Measurements from ENCODE around the gene INPP5A. TPM values are rescaled to one million over a fixed set of nuclear protein-coding genes. Genes with fewer than 3 reads are reported as not detected.

INPP5A gene
- total and polyA plus RNA-seq, 9 of the 15 experiments (the other 6 are each of a cell fraction or from before 2014, with no cell fraction given) = 0.66 to 11.6 (median 7.7) TPM

- ChIA-PET CTCF (ENCODE audit: low intra/inter-chr PET ratio) (no interaction called here), POLR2A (no interaction called here)
- Histone ChIP-seq H4K20me1 (replicated peaks; ENCODE audit: control insufficient read depth, insufficient read depth, low read length) (no peaks in the 10 kb centered on the region), H3K4me1 (replicated peaks in 1 of 2; ENCODE audit: control insufficient read depth in 2 of 2, insufficient read depth in 2 of 2, low read length in 2 of 2) (no peaks in the 10 kb centered on the region), H3K9me3 (replicated peaks; ENCODE audit: control insufficient read depth, insufficient read depth, low read depth, low read length) (no peaks in the 10 kb centered on the region), H3K4me3 (no peak overlapping the region), H3K9me1 (ENCODE audit: control insufficient read depth, insufficient read depth, low read length) (no peaks in the 10 kb centered on the region), H3K9ac (ENCODE audit: insufficient read depth in 1 of 2, low read depth in 2 of 2, low read length in 2 of 2) (no peak overlapping the region), H2AFZ (ENCODE audit: low read depth, low read length) (no peak overlapping the region), H3K79me2 (ENCODE audit: control insufficient read depth, insufficient read depth, low read length) (no peaks in the 10 kb centered on the region), H3K27me3 (ENCODE audit: control insufficient read depth in 2 of 2, insufficient read depth in 2 of 2, low read length in 2 of 2) (no peaks in the 10 kb centered on the region), H3K27ac (ENCODE audit: extremely low read depth, low read depth, low read length) (no peak overlapping the region), H3K36me3 (ENCODE audit: control insufficient read depth, insufficient read depth, low read length) (no peaks in the 10 kb centered on the region), H3K4me2 (ENCODE audit: insufficient read depth, low read length) (no peak overlapping the region)
- ATAC-seq (no peak), FAIRE-seq (no peak), DNase-seq (ENCODE audit: extremely low read depth in 1 of 4, low spot score in 3 of 4) (no peak)
- WGBS (ENCODE audit: insufficient coverage, low coverage, missing lambda C conversion rate) = 83% methylated on average over 15 of the region's 37 CpGs
- in situ Hi-C loops (cut with MboI) (no loop called here), intact Hi-C loops (cut with micrococcal nuclease) (no loop called here)
- no TSS peak for BruUV-seq (replicated peaks)
- TF ChIP-seq PHF8 (IDR thresholded peaks at IDR 0.05; ENCODE audit: borderline replicate concordance, low read length) = no peak
- no peak for TF ChIP-seq MTA1 (IDR thresholded peaks at IDR 0.05; ENCODE audit: borderline replicate concordance)
- TF ChIP-seq PKNOX1 (IDR thresholded peaks at IDR 0.05) = no peak
- TF ChIP-seq SMC3 (conservative IDR thresholded peaks at IDR 0.05; ENCODE audit: insufficient read depth, low read depth, low read length) = no peak
- no peak for TF ChIP-seq ZNF699 (CRISPR knock-in tag; IDR thresholded peaks at IDR 0.05; ENCODE audit: insufficient replicate concordance)
- TF ChIP-seq NFE2L1 (tag; IDR thresholded peaks at IDR 0.05; ENCODE audit: borderline replicate concordance, low read depth) = no peak
- no peak for TF ChIP-seq CREBBP (IDR thresholded peaks at IDR 0.05; ENCODE audit: low read depth, low read length)
- no peak for TF ChIP-seq YBX1 (IDR thresholded peaks at IDR 0.05)
- TF ChIP-seq POLR3G (IDR thresholded peaks at IDR 0.05; ENCODE audit: extremely low read depth, insufficient read length, insufficient replicate concordance) = no peak
- no peak for TF ChIP-seq CGGBP1 (CRISPR knock-in tag; IDR thresholded peaks at IDR 0.05)
- TF ChIP-seq SIX5 (IDR thresholded peaks at IDR 0.05; ENCODE audit: borderline replicate concordance in 1 of 2, insufficient read depth in 1 of 2, low read depth in 1 of 2, low read length in 2 of 2) = no peak
- no peak for TF ChIP-seq JUND (IDR thresholded peaks at IDR 0.05; ENCODE audit: borderline replicate concordance, low read depth, low read length)
- no peak for TF ChIP-seq JUND (tag; IDR thresholded peaks at IDR 0.05; ENCODE audit: borderline replicate concordance, low read depth, low read length)
- TF ChIP-seq ZFPM2 (CRISPR knock-in tag; IDR thresholded peaks at IDR 0.05) = no peak
- TF ChIP-seq HSF4 (CRISPR knock-in tag; IDR thresholded peaks at IDR 0.05; ENCODE audit: borderline replicate concordance) = no peak
- TF ChIP-seq TSHZ1 (CRISPR knock-in tag; IDR thresholded peaks at IDR 0.05) = no peak
Observed at GRCh38 chr10:132702601-132703418, 165.2 kb downstream of the INPP5A start.

Data from K562 (cell line).